ENCODE data around the gene FCHSD1.

DNA sequence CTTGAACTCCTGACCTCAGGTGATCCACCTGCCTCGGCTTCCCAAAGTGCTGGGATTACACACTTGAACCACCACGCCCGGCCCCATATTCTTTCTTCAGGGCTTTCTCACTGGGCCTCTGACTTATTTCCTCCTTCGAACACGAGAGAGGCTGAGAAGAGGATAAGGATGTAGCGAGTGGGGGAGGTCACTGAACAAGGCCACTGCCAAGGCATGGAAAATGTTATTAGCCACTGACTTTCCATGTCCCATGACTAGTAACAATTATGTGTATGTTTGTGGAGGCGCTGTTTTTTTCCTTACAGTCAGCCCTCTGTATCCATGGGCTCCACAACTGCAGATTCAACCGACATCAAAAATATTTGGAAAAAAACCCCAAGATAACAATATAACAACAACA, 12.3 kb upstream of the FCHSD1 start:
- TF ChIP-seq POLR2A (IDR thresholded peaks at IDR 0.05; ENCODE audit: low read depth, low read length) (no peak), CEBPB (IDR thresholded peaks at IDR 0.05; ENCODE audit: low read depth, low read length) (no peak), RAD21 (IDR thresholded peaks at IDR 0.05; ENCODE audit: low read length) (no peak), MAFK (IDR thresholded peaks at IDR 0.05; ENCODE audit: low read depth, low read length) (no peak), RFX5 (IDR thresholded peaks at IDR 0.05; ENCODE audit: low read depth, low read length) (no peak), BHLHE40 (IDR thresholded peaks at IDR 0.05; ENCODE audit: low read depth, low read length) (no peak), CHD1 (IDR thresholded peaks at IDR 0.05; ENCODE audit: low read depth, low read length) (no peak), NFE2L2 (IDR thresholded peaks at IDR 0.05; ENCODE audit: low read depth, low read length) (no peak), MXI1 (IDR thresholded peaks at IDR 0.05; ENCODE audit: borderline replicate concordance, low read depth, low read length) (no peak), MAZ (IDR thresholded peaks at IDR 0.05; ENCODE audit: borderline replicate concordance, low read depth, low read length) (no peak), SMC3 (IDR thresholded peaks at IDR 0.05; ENCODE audit: low read depth, low read length) (no peak)
- TF ChIP-seq, protein P1, sequence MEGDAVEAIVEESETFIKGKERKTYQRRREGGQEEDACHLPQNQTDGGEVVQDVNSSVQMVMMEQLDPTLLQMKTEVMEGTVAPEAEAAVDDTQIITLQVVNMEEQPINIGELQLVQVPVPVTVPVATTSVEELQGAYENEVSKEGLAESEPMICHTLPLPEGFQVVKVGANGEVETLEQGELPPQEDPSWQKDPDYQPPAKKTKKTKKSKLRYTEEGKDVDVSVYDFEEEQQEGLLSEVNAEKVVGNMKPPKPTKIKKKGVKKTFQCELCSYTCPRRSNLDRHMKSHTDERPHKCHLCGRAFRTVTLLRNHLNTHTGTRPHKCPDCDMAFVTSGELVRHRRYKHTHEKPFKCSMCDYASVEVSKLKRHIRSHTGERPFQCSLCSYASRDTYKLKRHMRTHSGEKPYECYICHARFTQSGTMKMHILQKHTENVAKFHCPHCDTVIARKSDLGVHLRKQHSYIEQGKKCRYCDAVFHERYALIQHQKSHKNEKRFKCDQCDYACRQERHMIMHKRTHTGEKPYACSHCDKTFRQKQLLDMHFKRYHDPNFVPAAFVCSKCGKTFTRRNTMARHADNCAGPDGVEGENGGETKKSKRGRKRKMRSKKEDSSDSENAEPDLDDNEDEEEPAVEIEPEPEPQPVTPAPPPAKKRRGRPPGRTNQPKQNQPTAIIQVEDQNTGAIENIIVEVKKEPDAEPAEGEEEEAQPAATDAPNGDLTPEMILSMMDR (conservative IDR thresholded peaks at IDR 0.05; ENCODE audit: low read depth, low read length): no peak
- TF ChIP-seq, protein P2, sequence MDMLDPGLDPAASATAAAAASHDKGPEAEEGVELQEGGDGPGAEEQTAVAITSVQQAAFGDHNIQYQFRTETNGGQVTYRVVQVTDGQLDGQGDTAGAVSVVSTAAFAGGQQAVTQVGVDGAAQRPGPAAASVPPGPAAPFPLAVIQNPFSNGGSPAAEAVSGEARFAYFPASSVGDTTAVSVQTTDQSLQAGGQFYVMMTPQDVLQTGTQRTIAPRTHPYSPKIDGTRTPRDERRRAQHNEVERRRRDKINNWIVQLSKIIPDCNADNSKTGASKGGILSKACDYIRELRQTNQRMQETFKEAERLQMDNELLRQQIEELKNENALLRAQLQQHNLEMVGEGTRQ (IDR thresholded peaks at IDR 0.05; ENCODE audit: low read depth, low read length): no peak

All from IMR-90 (cell line).